Calu3 (cell line): ENCODE measurements around the gene DELE1. TPM values are rescaled to one million over a fixed set of nuclear protein-coding genes. Genes with fewer than 3 reads are reported as not detected.
A peak's percentile ranks its signal among the peaks of the same experiment; 100 is the strongest.

ENCODE experiments used
- BruUV-seq: library from RNA; stranded (reverse); fragments of 400-500 nt; replicated peaks from 2 replicates; lab custom pipeline; 2021; lab: Mats Ljungman, UMichigan
- CTCF ChIA-PET: fragments of 300-600 bp; sonication (Branson Sonifier 250); formaldehyde crosslinking; loops from one replicate; lab custom pipeline; 2022; ENCODE audit warnings: antibody characterized with exemption; lab: Charles Lee
- DNase-seq: peaks from one replicate; pipeline ENCODE4 v3.0.0; 2022
- H3K27ac Mint-ChIP-seq: one replicate; pipeline ENCODE4 v1.8.0; 2022; ENCODE audit warnings: mixed read lengths; ENCODE audit not compliant: unreplicated experiment
- H3K27me3 Mint-ChIP-seq: one replicate; pipeline ENCODE4 v1.8.0; 2022; ENCODE audit warnings: mixed read lengths; ENCODE audit not compliant: unreplicated experiment
- H3K36me3 Mint-ChIP-seq: one replicate; pipeline ENCODE4 v1.8.0; 2022; ENCODE audit warnings: mild to moderate bottlenecking, moderate library complexity, mixed read lengths; ENCODE audit not compliant: insufficient read depth, unreplicated experiment
- H3K4me1 Mint-ChIP-seq: one replicate; pipeline ENCODE4 v1.8.0; 2022; ENCODE audit warnings: mild to moderate bottlenecking, low read depth, mixed read lengths; ENCODE audit not compliant: unreplicated experiment
- H3K4me3 Mint-ChIP-seq: one replicate; pipeline ENCODE4 v1.8.0; 2022; ENCODE audit warnings: mild to moderate bottlenecking, low read depth, moderate library complexity, mixed read lengths; ENCODE audit not compliant: unreplicated experiment
- H3K9me3 Mint-ChIP-seq: one replicate; pipeline ENCODE4 v1.8.0; 2022; ENCODE audit warnings: low read depth, mixed read lengths; ENCODE audit not compliant: unreplicated experiment
- CTCF ChIP-seq: fragments of 200-600 bp; IDR thresholded peaks from one replicate; pipeline ENCODE4 v1.8.0; 2022; ENCODE audit warnings: antibody characterized with exemption; ENCODE audit not compliant: unreplicated experiment
- intact Hi-C: fragments of 100-400 bp; cut with micrococcal nuclease; formaldehyde crosslinking; loops from one replicate; pipeline ENCODE4 v1.10.0; 2022; ENCODE audit not compliant: unreplicated experiment
- total RNA-seq: library from RNA; stranded (reverse); gene quantifications from 2 replicates; pipeline ENCODE4 v1.2.3, GENCODE V29; 2022

DELE1 gene
- total RNA-seq, 1 experiment from 2014 or later = 78.5 TPM

- no peaks in the 10 kb centered on the region for H3K9me3 Mint-ChIP-seq
- H3K4me1 Mint-ChIP-seq = no peaks in the 10 kb centered on the region
- H3K27me3 Mint-ChIP-seq = peaks cover 14% of the 10 kb centered on the region
- no peak for TF ChIP-seq CTCF
- DNase-seq = no peak
- no TSS peak for BruUV-seq
- CTCF ChIA-PET = interaction anchor here (1.0 kb wide), 2 partner anchors 19 to 31 kb away, joined by 3 to 4 read pairs; partner anchors contain the start of gene PCDH1
- H3K27ac Mint-ChIP-seq = no peak overlapping the region
- no peak overlapping the region for H3K4me3 Mint-ChIP-seq
- intact Hi-C loops = no loop called here
- no peaks in the 10 kb centered on the region for H3K36me3 Mint-ChIP-seq
Observed at GRCh38 chr5:141909212-141909611, 14.5 kb upstream of the DELE1 start.

GRCh38 chr5:141910271-141910673 is 13.4 kb upstream of the DELE1 start:
- no peak overlapping the region for H3K27ac Mint-ChIP-seq
- CTCF ChIA-PET = no interaction called here
- DNase-seq = no peak
- peaks cover 22% of the 10 kb centered on the region for H3K27me3 Mint-ChIP-seq
- H3K9me3 Mint-ChIP-seq = no peaks in the 10 kb centered on the region
- intact Hi-C loops = no loop called here
- H3K4me3 Mint-ChIP-seq = no peak overlapping the region
- H3K4me1 Mint-ChIP-seq = no peaks in the 10 kb centered on the region
- TF ChIP-seq CTCF = no peak
- BruUV-seq = no TSS peak
- H3K36me3 Mint-ChIP-seq = no peaks in the 10 kb centered on the region

- H3K36me3 Mint-ChIP-seq = no peaks in the 10 kb centered on the region
- no peak for DNase-seq
- H3K4me3 Mint-ChIP-seq = no peak overlapping the region
- intact Hi-C loops = no loop called here
- TF ChIP-seq CTCF = no peak
- peaks cover 50% of the 10 kb centered on the region for H3K27me3 Mint-ChIP-seq
- H3K4me1 Mint-ChIP-seq = no peaks in the 10 kb centered on the region
- BruUV-seq = no TSS peak
- no peak overlapping the region for H3K27ac Mint-ChIP-seq
- CTCF ChIA-PET = interaction anchor here (0.8 to 1.1 kb wide), 4 partner anchors 10 to 222 kb away, joined by 3 to 5 read pairs (median 3); partner anchors contain the start of gene DELE1
- H3K9me3 Mint-ChIP-seq = no peaks in the 10 kb centered on the region
Observed at GRCh38 chr5:141913560-141914198, 10.0 kb upstream of the DELE1 start.

GRCh38 chr5:141914199-141914743 is 9.4 kb upstream of the DELE1 start:
- Mint-ChIP-seq H3K36me3 (no peaks in the 10 kb centered on the region), H3K4me3 (no peak overlapping the region), H3K9me3 (no peaks in the 10 kb centered on the region), H3K27ac (no peak overlapping the region), H3K27me3 (peaks cover 50% of the 10 kb centered on the region), H3K4me1 (no peaks in the 10 kb centered on the region)
- intact Hi-C loops = no loop called here
- no TSS peak for BruUV-seq
- peak; percentile 54 for DNase-seq
- peak; percentile 31 for TF ChIP-seq CTCF
- CTCF ChIA-PET = interaction anchor here (0.6 to 1.1 kb wide), 4 partner anchors 33 to 222 kb away, joined by 3 to 7 read pairs (median 4); no protein-coding TSS in a partner anchor
